GM23338 (cell line): ENCODE data around the gene UNC79. TPM values are rescaled to one million over a fixed set of nuclear protein-coding genes. Genes with fewer than 3 reads are reported as not detected.
A peak's percentile ranks its signal among the peaks of the same experiment; 100 is the strongest.

Experiments
- ATAC-seq: fragments of 200-7000 bp; cut with Tn5 transposase; 3 replicates; pipeline ENCODE4 v1.9.1; 2020
- DNase-seq: peaks from one replicate; pipeline ENCODE4 v3.0.0-alpha.2; 2015; ENCODE audit warnings: low spot score
- H2AFZ ChIP-seq: fragments of 200-600 bp; sonication (generic); 2 replicates; pipeline ENCODE4 v1.8.0; 2016; ENCODE audit warnings: antibody characterized with exemption, mild to moderate bottlenecking, moderate library complexity
- H3F3A ChIP-seq: fragments of 200-600 bp; sonication (generic); replicated peaks from 2 replicates; pipeline ENCODE4 v1.8.0; 2017; ENCODE audit warnings: antibody characterized with exemption, mixed run types, low read depth
- H3K27ac ChIP-seq: fragments of 200-600 bp; sonication (generic); 2 replicates; pipeline ENCODE4 v1.6.1; 2016; ENCODE audit warnings: low read depth
- H3K27me3 ChIP-seq: fragments of 200-600 bp; sonication (generic); 2 replicates; pipeline ENCODE4 v1.8.0; 2016; ENCODE audit warnings: mild to moderate bottlenecking, mixed run types, moderate library complexity; ENCODE audit not compliant: insufficient read depth
- H3K36me3 ChIP-seq: fragments of 200-600 bp; sonication (generic); 2 replicates; pipeline ENCODE4 v1.8.0; 2016; ENCODE audit warnings: mild to moderate bottlenecking; ENCODE audit not compliant: insufficient read depth
- H3K4me1 ChIP-seq: fragments of 200-600 bp; sonication (generic); 2 replicates; pipeline ENCODE4 v1.8.0; 2016; ENCODE audit warnings: mild to moderate bottlenecking, moderate library complexity; ENCODE audit not compliant: insufficient read depth
- H3K4me2 ChIP-seq: fragments of 200-600 bp; sonication (generic); 2 replicates; pipeline ENCODE4 v1.7.1; 2017; ENCODE audit warnings: mixed run types
- H3K4me3 ChIP-seq: fragments of 200-600 bp; sonication (generic); 2 replicates; pipeline ENCODE4 v1.6.1; 2016; ENCODE audit warnings: mixed run types
- H3K79me2 ChIP-seq: fragments of 200-600 bp; sonication (generic); replicated peaks from 2 replicates; pipeline ENCODE4 v1.8.0; 2017; ENCODE audit warnings: mild to moderate bottlenecking; ENCODE audit not compliant: insufficient read depth
- H3K9me2 ChIP-seq: fragments of 200-600 bp; sonication (generic); 2 replicates; pipeline ENCODE4 v1.8.0; 2017; ENCODE audit not compliant: insufficient read depth
- H4K20me1 ChIP-seq: fragments of 200-600 bp; sonication (generic); replicated peaks from 2 replicates; pipeline ENCODE4 v1.8.0; 2017; ENCODE audit warnings: mild to moderate bottlenecking; ENCODE audit not compliant: insufficient read depth
- H3K27ac Mint-ChIP-seq: 2 replicates; pipeline ENCODE4 v1.8.0; 2020; ENCODE audit warnings: inconsistent platforms, mild to moderate bottlenecking, moderate library complexity, mixed read lengths
- H3K27me3 Mint-ChIP-seq: 3 replicates; pipeline ENCODE4 v1.8.0; 2022; ENCODE audit warnings: low read depth, mild to moderate bottlenecking, moderate library complexity, mixed read lengths, inconsistent platforms; ENCODE audit not compliant: insufficient read depth, poor library complexity
- H3K36me3 Mint-ChIP-seq: 3 replicates; pipeline ENCODE4 v1.8.0; 2021; ENCODE audit warnings: low read depth, mild to moderate bottlenecking, inconsistent platforms, moderate library complexity, mixed read lengths
- H3K4me1 Mint-ChIP-seq: 3 replicates; pipeline ENCODE4 v1.8.0; 2020; ENCODE audit warnings: mild to moderate bottlenecking, inconsistent platforms, mixed read lengths
- H3K4me3 Mint-ChIP-seq: 3 replicates; pipeline ENCODE4 v1.8.0; 2021; ENCODE audit warnings: moderate library complexity, mild to moderate bottlenecking, inconsistent platforms, mixed read lengths
- H3K9me3 Mint-ChIP-seq: 3 replicates; pipeline ENCODE4 v1.8.0; 2020; ENCODE audit warnings: moderate library complexity, mild to moderate bottlenecking, inconsistent platforms, mixed read lengths
- CREB1 ChIP-seq: fragments of 250-450 bp; sonication (Bioruptor Pico); IDR thresholded peaks from 2 replicates; pipeline ENCODE4 v1.5.0; 2020; ENCODE audit warnings: low read depth, mild to moderate bottlenecking, moderate library complexity
- CTCF ChIP-seq, 2 experiments: fragments of 200-600 bp in 1 of 2; sonication (generic) in 1 of 2; conservative IDR thresholded peaks; 2 replicates each; pipeline versions ENCODE4 v1.5.1 to v1.6.1; 2016 to 2017; ENCODE audit warnings: antibody characterized with exemption in 2 of 2, low read depth in 2 of 2, mild to moderate bottlenecking in 2 of 2, moderate library complexity in 1 of 2
- ETS1 ChIP-seq: IDR thresholded peaks from 2 replicates; pipeline ENCODE4 v1.6.1; 2016; ENCODE audit warnings: antibody characterized with exemption
- EZH2 ChIP-seq: fragments of 200-600 bp; sonication (generic); IDR thresholded peaks from one replicate; pipeline ENCODE4 v1.8.0; 2017; ENCODE audit warnings: antibody characterized with exemption, mild to moderate bottlenecking, low read depth; ENCODE audit not compliant: unreplicated experiment
- JUNB ChIP-seq: IDR thresholded peaks from one replicate; pipeline ENCODE4 v1.6.1; 2016; ENCODE audit warnings: antibody characterized with exemption; ENCODE audit not compliant: unreplicated experiment
- NANOG ChIP-seq: IDR thresholded peaks from 2 replicates; pipeline ENCODE4 v1.6.1; 2016; ENCODE audit warnings: antibody characterized with exemption, borderline replicate concordance
- POLR2AphosphoS5 ChIP-seq: IDR thresholded peaks from 2 replicates; pipeline ENCODE4 v1.6.1; 2016; ENCODE audit warnings: antibody characterized with exemption, low read depth
- REST ChIP-seq: IDR thresholded peaks from one replicate; pipeline ENCODE4 v1.6.1; 2018; ENCODE audit warnings: antibody characterized with exemption; ENCODE audit not compliant: unreplicated experiment
- ZNF114 ChIP-seq: fragments of 250-450 bp; sonication (Bioruptor Pico); IDR thresholded peaks from 2 replicates; pipeline ENCODE4 v1.5.0; 2020; ENCODE audit warnings: mild to moderate bottlenecking, moderate library complexity
- ZNF331 ChIP-seq: fragments of 250-450 bp; sonication (Bioruptor Pico); IDR thresholded peaks from 2 replicates; pipeline ENCODE4 v1.5.0; 2020; ENCODE audit warnings: low read depth, mild to moderate bottlenecking, moderate library complexity
- ZNF462 ChIP-seq: fragments of 250-450 bp; sonication (Bioruptor Pico); IDR thresholded peaks from 2 replicates; pipeline ENCODE4 v1.5.0; 2020; ENCODE audit warnings: mild to moderate bottlenecking, moderate library complexity
- polyA plus RNA-seq: library from polyadenylated mRNA; unstranded; fragments of >200 nt; fragmentation: Nextera tagmentation; extraction: Ambion mirVana; gene quantifications from 2 replicates; pipeline ENCODE4 v1.2.1, GENCODE V29; 2016
- total RNA-seq: library from RNA; depleted of rRNA; stranded (reverse); fragments of >200 nt; shearing (Covaris generic); gene quantifications from 2 replicates; pipeline ENCODE4 v1.2.3, GENCODE V29; 2014

Gene UNC79
- total and polyA plus RNA-seq, 2 experiments from 2014 or later: 1.8 to 3.6 TPM

GRCh38 chr14:93511001-93511400 lies 80.3 kb downstream of the UNC79 start (continued):
- no peak for TF ChIP-seq CTCF (conservative IDR thresholded peaks at IDR 0.05; ENCODE audit: low read depth in 2 of 2)
- TF ChIP-seq ETS1: no peak

- H3K79me2 ChIP-seq: no peaks in the 10 kb centered on the region
- no peak overlapping the region for H3K4me2 ChIP-seq
- ATAC-seq (no peak), DNase-seq (peak; percentile 54)
- Mint-ChIP-seq H3K27ac (no peak overlapping the region), H3K9me3 (peaks cover 59% of the 10 kb centered on the region), H3K4me1 (no peaks in the 10 kb centered on the region), H3K4me3 (no peak overlapping the region), H3K36me3 (peaks cover 54% of the 10 kb centered on the region), H3K27me3 (no peaks in the 10 kb centered on the region)
- H3K4me3 ChIP-seq: no peak overlapping the region
- H3K9me2 ChIP-seq: no peaks in the 10 kb centered on the region
- no peaks in the 10 kb centered on the region for H3K4me1 ChIP-seq
- no peak overlapping the region for H3K27ac ChIP-seq
- H3K27me3 ChIP-seq: no peaks in the 10 kb centered on the region
- H3F3A ChIP-seq: no peaks in the 10 kb centered on the region
- no peaks in the 10 kb centered on the region for H4K20me1 ChIP-seq
- H3K36me3 ChIP-seq: peaks cover 22% of the 10 kb centered on the region; the same call in 1 of the 2 replicates
- H2AFZ ChIP-seq: no peak overlapping the region
- no peak for TF ChIP-seq EZH2
- TF ChIP-seq POLR2AphosphoS5: no peak
- TF ChIP-seq CREB1 (CRISPR knock-in tag): no peak
- no peak for TF ChIP-seq ZNF462 (CRISPR knock-in tag)
- no peak for TF ChIP-seq NANOG
- no peak for TF ChIP-seq JUNB
- no peak for TF ChIP-seq ZNF331 (CRISPR knock-in tag)
- no peak for TF ChIP-seq REST
- no peak for TF ChIP-seq ZNF114 (CRISPR knock-in tag)
Measured at GRCh38 chr14:93520053-93520607, 89.4 kb downstream of the UNC79 start.
